ENCODE results near the gene HS3ST3B1.

- TF ChIP-seq, protein P1, sequence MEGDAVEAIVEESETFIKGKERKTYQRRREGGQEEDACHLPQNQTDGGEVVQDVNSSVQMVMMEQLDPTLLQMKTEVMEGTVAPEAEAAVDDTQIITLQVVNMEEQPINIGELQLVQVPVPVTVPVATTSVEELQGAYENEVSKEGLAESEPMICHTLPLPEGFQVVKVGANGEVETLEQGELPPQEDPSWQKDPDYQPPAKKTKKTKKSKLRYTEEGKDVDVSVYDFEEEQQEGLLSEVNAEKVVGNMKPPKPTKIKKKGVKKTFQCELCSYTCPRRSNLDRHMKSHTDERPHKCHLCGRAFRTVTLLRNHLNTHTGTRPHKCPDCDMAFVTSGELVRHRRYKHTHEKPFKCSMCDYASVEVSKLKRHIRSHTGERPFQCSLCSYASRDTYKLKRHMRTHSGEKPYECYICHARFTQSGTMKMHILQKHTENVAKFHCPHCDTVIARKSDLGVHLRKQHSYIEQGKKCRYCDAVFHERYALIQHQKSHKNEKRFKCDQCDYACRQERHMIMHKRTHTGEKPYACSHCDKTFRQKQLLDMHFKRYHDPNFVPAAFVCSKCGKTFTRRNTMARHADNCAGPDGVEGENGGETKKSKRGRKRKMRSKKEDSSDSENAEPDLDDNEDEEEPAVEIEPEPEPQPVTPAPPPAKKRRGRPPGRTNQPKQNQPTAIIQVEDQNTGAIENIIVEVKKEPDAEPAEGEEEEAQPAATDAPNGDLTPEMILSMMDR (conservative IDR thresholded peaks at IDR 0.05) = no peak
- no peak for TF ChIP-seq ZFX (IDR thresholded peaks at IDR 0.05)
Observed at GRCh38 chr17:14320734-14321475, 20.0 kb downstream of the HS3ST3B1 start.

Data from C4-2B (cell line).